Stimulated activated CD8-positive, alpha-beta memory T cell treated with anti-CD3 and anti-CD28 coated beads, Interleukin-4, amount 100 ng/mL, for 4 hours (primary cell): ENCODE data around the gene UNC5A.

Source experiments
- DNase-seq, 2 donors: peaks; one replicate each; pipeline ENCODE4 v3.0.0-alpha.2; 2020; ENCODE audit warnings: low read depth in 2 of 2, low spot score in 1 of 2

UNC5A gene

GRCh38 chr5:176810081-176810597, at the start of gene UNC5A:
TSS of gene UNC5A (plus strand) at chr5:176810559. CDS start at chr5:176810751, 192 bp downstream.
- no peak for DNase-seq

GRCh38 chr5:176761755-176762154, 48.6 kb upstream of the UNC5A start:
- no peak for DNase-seq

- DNase-seq = no peak
Observed at GRCh38 chr5:176762489-176762888, 47.9 kb upstream of the UNC5A start.

- no peak for DNase-seq
Observed at GRCh38 chr5:176765687-176766086, 44.7 kb upstream of the UNC5A start.

- DNase-seq = no peak
Observed at GRCh38 chr5:176768174-176768970, 42.0 kb upstream of the UNC5A start.

- DNase-seq = no peak
Observed at GRCh38 chr5:176769911-176770310, 40.4 kb upstream of the UNC5A start.

- no peak for DNase-seq
Observed at GRCh38 chr5:176770431-176770830, 39.9 kb upstream of the UNC5A start.

- DNase-seq = no peak
Observed at GRCh38 chr5:176771102-176771845, 39.1 kb upstream of the UNC5A start.

- DNase-seq = no peak
Observed at GRCh38 chr5:176772271-176773210, 37.8 kb upstream of the UNC5A start.

GRCh38 chr5:176773408-176774035, 36.8 kb upstream of the UNC5A start:
- DNase-seq = no peak

- no peak for DNase-seq
Observed at GRCh38 chr5:176774216-176775171, 35.9 kb upstream of the UNC5A start.

- DNase-seq = no peak
Observed at GRCh38 chr5:176775409-176775808, 35.0 kb upstream of the UNC5A start.

GRCh38 chr5:176776141-176776865, 34.1 kb upstream of the UNC5A start:
- no peak for DNase-seq

GRCh38 chr5:176776916-176777315, 33.4 kb upstream of the UNC5A start:
- DNase-seq = no peak

GRCh38 chr5:176778921-176779465, 31.4 kb upstream of the UNC5A start:
- DNase-seq = no peak

GRCh38 chr5:176779537-176779936, 30.8 kb upstream of the UNC5A start:
- DNase-seq = no peak

GRCh38 chr5:176780176-176781053, 29.9 kb upstream of the UNC5A start:
- DNase-seq = no peak

- DNase-seq = no peak
Observed at GRCh38 chr5:176781054-176781375, 29.3 kb upstream of the UNC5A start.
